ENCODE data around the gene IL17B.

IL17B gene

DNA sequence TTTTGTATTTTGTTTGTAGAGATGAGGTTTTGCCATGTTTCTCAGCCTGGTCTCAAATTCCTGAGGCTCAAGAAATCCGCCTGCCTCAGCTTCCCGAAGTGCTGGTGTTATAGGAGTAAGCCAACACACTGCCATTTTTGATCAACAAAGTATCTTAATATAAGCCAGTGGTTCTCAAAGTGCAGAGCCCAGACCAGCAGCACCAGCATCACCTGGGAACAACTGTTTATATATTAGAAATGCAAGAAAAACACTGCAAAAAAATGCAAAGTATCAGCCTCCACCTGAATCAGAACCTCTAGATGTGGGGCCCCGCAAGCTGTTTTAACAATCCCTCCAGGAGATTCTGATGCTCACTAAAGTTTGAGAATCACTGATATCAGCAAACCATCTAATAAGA is 6.2 kb downstream of the IL17B start:
- no peak overlapping the region for H3K9ac ChIP-seq (ENCODE audit: low read length)
- H3K4ac ChIP-seq (ENCODE audit: low read depth, low read length): no peak overlapping the region
- H3K4me3 ChIP-seq (ENCODE audit: low read depth, low read length): no peak overlapping the region
- H3K36me3 ChIP-seq (ENCODE audit: control insufficient read depth in 1 of 2, insufficient read depth in 2 of 2, low read length in 2 of 2): no peaks in the 10 kb centered on the region
- no peak overlapping the region for H3K27ac ChIP-seq (ENCODE audit: low read depth, low read length)
- no peaks in the 10 kb centered on the region for H3K27me3 ChIP-seq (ENCODE audit: insufficient read depth, low read length)
- no peak overlapping the region for H4K8ac ChIP-seq (ENCODE audit: low read depth, low read length)
- peaks cover 3% of the 10 kb centered on the region for H3K9me3 ChIP-seq (ENCODE audit: insufficient read depth, low read depth, low read length)
- H2BK5ac ChIP-seq (ENCODE audit: low read depth, low read length, poor library complexity): no peak overlapping the region
- H3K14ac ChIP-seq (ENCODE audit: low read length): no peak overlapping the region
- H4K91ac ChIP-seq (ENCODE audit: low read depth, low read length): no peak overlapping the region
- H3K23ac ChIP-seq (ENCODE audit: low read length): no peak overlapping the region
- H3K79me2 ChIP-seq (ENCODE audit: control insufficient read depth, insufficient read depth, low read length, poor library complexity): no peaks in the 10 kb centered on the region
- no peak overlapping the region for H4K12ac ChIP-seq (ENCODE audit: low read depth, low read length)
- no CpG with 5 or more reads among the region's 3 CpGs for WGBS (ENCODE audit: extremely low coverage, insufficient coverage, insufficient read length)
- no peak overlapping the region for H2BK12ac ChIP-seq (ENCODE audit: low read length)
- no peak overlapping the region for H2BK120ac ChIP-seq (ENCODE audit: insufficient read depth, low read length, poor library complexity)
- DNase-seq: peak; percentile 81 to 91
- no peak overlapping the region for H2AK5ac ChIP-seq (ENCODE audit: low read length)
- no peak overlapping the region for H3K18ac ChIP-seq (ENCODE audit: low read length)
- no peak overlapping the region for H2AFZ ChIP-seq (ENCODE audit: insufficient read depth, low read length, poor library complexity)
- H3K79me1 ChIP-seq (ENCODE audit: low read length): no peaks in the 10 kb centered on the region
- H3K4me2 ChIP-seq (ENCODE audit: low read length): no peak overlapping the region
- H3K4me1 ChIP-seq (ENCODE audit: control insufficient read depth in 1 of 2, insufficient read depth in 2 of 2, low read length in 2 of 2): peaks cover 0 to 2% of the 10 kb centered on the region in 2 experiments

GRCh38 chr5:149372076-149372795 is 6.9 kb downstream of the IL17B start:
- Histone ChIP-seq H2BK5ac (ENCODE audit: low read depth, low read length, poor library complexity) (no peak overlapping the region), H3K4me2 (ENCODE audit: low read length) (no peak overlapping the region), H3K4ac (ENCODE audit: low read depth, low read length) (no peak overlapping the region), H3K79me2 (ENCODE audit: control insufficient read depth, insufficient read depth, low read length, poor library complexity) (no peaks in the 10 kb centered on the region), H4K12ac (ENCODE audit: low read depth, low read length) (no peak overlapping the region), H3K27ac (ENCODE audit: low read depth, low read length) (no peak overlapping the region), H3K14ac (ENCODE audit: low read length) (no peak overlapping the region), H3K4me3 (ENCODE audit: low read depth, low read length) (no peak overlapping the region), H3K9me3 (ENCODE audit: insufficient read depth, low read depth, low read length) (peaks cover 2% of the 10 kb centered on the region), H2AFZ (ENCODE audit: insufficient read depth, low read length, poor library complexity) (no peak overlapping the region), H3K23ac (ENCODE audit: low read length) (no peak overlapping the region), H3K79me1 (ENCODE audit: low read length) (no peaks in the 10 kb centered on the region), H3K18ac (ENCODE audit: low read length) (no peak overlapping the region), H2AK5ac (ENCODE audit: low read length) (no peak overlapping the region), H4K91ac (ENCODE audit: low read depth, low read length) (no peak overlapping the region), H2BK12ac (ENCODE audit: low read length) (no peak overlapping the region), H3K4me1 (ENCODE audit: control insufficient read depth in 1 of 2, insufficient read depth in 2 of 2, low read length in 2 of 2) (peaks cover 3 to 5% of the 10 kb centered on the region in 2 experiments), H2BK120ac (ENCODE audit: insufficient read depth, low read length, poor library complexity) (no peak overlapping the region), H3K36me3 (ENCODE audit: control insufficient read depth in 1 of 2, insufficient read depth in 2 of 2, low read length in 2 of 2) (no peaks in the 10 kb centered on the region), H4K8ac (ENCODE audit: low read depth, low read length) (no peak overlapping the region), H3K9ac (ENCODE audit: low read length) (no peak overlapping the region), H3K27me3 (ENCODE audit: insufficient read depth, low read length) (no peaks in the 10 kb centered on the region)
- WGBS (ENCODE audit: extremely low coverage, insufficient coverage, insufficient read length): no CpG with 5 or more reads among the region's 4 CpGs
- DNase-seq: no peak

DNA sequence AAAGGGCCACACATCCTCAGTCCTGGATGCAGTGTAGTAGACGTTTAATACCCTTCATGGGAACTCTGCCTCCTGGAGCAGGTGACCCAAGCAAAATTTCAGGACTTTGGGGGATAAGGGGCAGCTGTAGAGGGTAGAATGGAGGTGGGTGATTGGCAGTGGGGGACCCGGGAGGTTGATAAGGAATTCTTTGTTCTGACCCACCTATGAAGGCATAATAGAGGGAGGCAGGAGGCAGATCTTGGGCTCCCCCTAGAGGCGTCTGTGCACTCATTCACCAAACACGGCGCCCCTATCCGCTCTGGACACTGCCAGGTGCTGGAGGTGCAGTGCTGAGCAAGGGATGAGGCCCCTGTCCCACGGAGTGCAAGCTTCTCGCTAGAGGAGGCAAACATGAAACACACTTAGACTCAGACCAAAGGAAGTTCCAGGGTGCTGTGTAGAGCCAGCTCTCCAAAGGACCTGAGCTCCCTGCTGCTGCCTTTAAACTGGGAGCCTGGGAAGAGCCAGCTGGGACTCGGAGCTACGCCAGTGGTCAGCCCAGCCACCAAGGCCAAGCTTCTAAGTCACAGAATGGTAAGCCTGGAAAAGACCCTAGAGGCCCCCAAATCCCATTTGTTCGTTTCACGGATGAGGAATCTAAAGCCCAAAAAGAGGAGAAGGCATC is 7.7 kb downstream of the IL17B start:
- no peak overlapping the region for H3K27ac ChIP-seq (ENCODE audit: low read depth, low read length)
- no peaks in the 10 kb centered on the region for H3K9me3 ChIP-seq (ENCODE audit: insufficient read depth, low read depth, low read length)
- H3K18ac ChIP-seq (ENCODE audit: low read length): no peak overlapping the region
- no peak overlapping the region for H3K14ac ChIP-seq (ENCODE audit: low read length)
- DNase-seq: peak; percentile 67 to 83
- no peak overlapping the region for H3K4me2 ChIP-seq (ENCODE audit: low read length)
- no peak overlapping the region for H4K12ac ChIP-seq (ENCODE audit: low read depth, low read length)
- no peaks in the 10 kb centered on the region for H3K79me1 ChIP-seq (ENCODE audit: low read length)
- no peak overlapping the region for H2BK5ac ChIP-seq (ENCODE audit: low read depth, low read length, poor library complexity)
- H3K9ac ChIP-seq (ENCODE audit: low read length): no peak overlapping the region
- no peak overlapping the region for H2AK5ac ChIP-seq (ENCODE audit: low read length)
- no peaks in the 10 kb centered on the region for H3K27me3 ChIP-seq (ENCODE audit: insufficient read depth, low read length)
- no peak overlapping the region for H2BK12ac ChIP-seq (ENCODE audit: low read length)
- no CpG with 5 or more reads among the region's 12 CpGs for WGBS (ENCODE audit: extremely low coverage, insufficient coverage, insufficient read length)
- H3K23ac ChIP-seq (ENCODE audit: low read length): no peak overlapping the region
- no peak overlapping the region for H4K91ac ChIP-seq (ENCODE audit: low read depth, low read length)
- no peaks in the 10 kb centered on the region for H3K79me2 ChIP-seq (ENCODE audit: control insufficient read depth, insufficient read depth, low read length, poor library complexity)
- peaks cover 3 to 5% of the 10 kb centered on the region in 2 experiments for H3K4me1 ChIP-seq (ENCODE audit: control insufficient read depth in 1 of 2, insufficient read depth in 2 of 2, low read length in 2 of 2)
- no peak overlapping the region for H2AFZ ChIP-seq (ENCODE audit: insufficient read depth, low read length, poor library complexity)
- H3K4ac ChIP-seq (ENCODE audit: low read depth, low read length): no peak overlapping the region
- no peak overlapping the region for H4K8ac ChIP-seq (ENCODE audit: low read depth, low read length)
- no peak overlapping the region for H3K4me3 ChIP-seq (ENCODE audit: low read depth, low read length)
- H2BK120ac ChIP-seq (ENCODE audit: insufficient read depth, low read length, poor library complexity): no peak overlapping the region
- H3K36me3 ChIP-seq (ENCODE audit: control insufficient read depth in 1 of 2, insufficient read depth in 2 of 2, low read length in 2 of 2): no peaks in the 10 kb centered on the region

DNA sequence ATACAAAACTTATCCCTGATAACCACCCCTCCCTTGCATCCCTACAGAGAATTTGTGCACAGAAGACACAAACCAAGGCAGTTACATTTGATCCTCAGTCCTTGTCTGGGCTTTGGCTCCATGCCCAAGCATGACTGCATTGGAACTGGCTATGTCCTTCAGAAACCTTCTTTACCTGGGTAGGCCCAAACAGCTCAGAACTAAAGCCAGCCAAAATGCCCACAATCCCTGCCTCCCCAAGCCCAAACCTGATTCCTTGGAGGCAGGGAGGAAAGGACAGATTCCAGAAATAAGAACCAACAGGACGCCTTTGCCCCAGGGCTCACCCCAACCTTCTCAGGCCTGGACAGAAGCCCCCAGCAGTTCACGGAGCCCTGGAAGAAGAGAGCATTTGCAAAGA is 8.2 kb downstream of the IL17B start:
- DNase-seq: no peak
- Histone ChIP-seq H3K23ac (ENCODE audit: low read length) (no peak overlapping the region), H2BK120ac (ENCODE audit: insufficient read depth, low read length, poor library complexity) (no peak overlapping the region), H3K4me1 (ENCODE audit: control insufficient read depth in 1 of 2, insufficient read depth in 2 of 2, low read length in 2 of 2) (peaks cover 3 to 5% of the 10 kb centered on the region in 2 experiments), H3K79me2 (ENCODE audit: control insufficient read depth, insufficient read depth, low read length, poor library complexity) (no peaks in the 10 kb centered on the region), H3K4me2 (ENCODE audit: low read length) (no peak overlapping the region), H3K4ac (ENCODE audit: low read depth, low read length) (no peak overlapping the region), H3K79me1 (ENCODE audit: low read length) (no peaks in the 10 kb centered on the region), H3K18ac (ENCODE audit: low read length) (no peak overlapping the region), H2AFZ (ENCODE audit: insufficient read depth, low read length, poor library complexity) (no peak overlapping the region), H4K8ac (ENCODE audit: low read depth, low read length) (no peak overlapping the region), H3K4me3 (ENCODE audit: low read depth, low read length) (no peak overlapping the region), H3K9ac (ENCODE audit: low read length) (no peak overlapping the region), H3K9me3 (ENCODE audit: insufficient read depth, low read depth, low read length) (no peaks in the 10 kb centered on the region), H4K12ac (ENCODE audit: low read depth, low read length) (no peak overlapping the region), H2AK5ac (ENCODE audit: low read length) (no peak overlapping the region), H2BK12ac (ENCODE audit: low read length) (no peak overlapping the region), H3K14ac (ENCODE audit: low read length) (no peak overlapping the region), H3K27me3 (ENCODE audit: insufficient read depth, low read length) (no peaks in the 10 kb centered on the region), H2BK5ac (ENCODE audit: low read depth, low read length, poor library complexity) (no peak overlapping the region), H4K91ac (ENCODE audit: low read depth, low read length) (no peak overlapping the region), H3K27ac (ENCODE audit: low read depth, low read length) (no peak overlapping the region), H3K36me3 (ENCODE audit: control insufficient read depth in 1 of 2, insufficient read depth in 2 of 2, low read length in 2 of 2) (no peaks in the 10 kb centered on the region)
- WGBS (ENCODE audit: extremely low coverage, insufficient coverage, insufficient read length): no CpG with 5 or more reads among the region's 2 CpGs

All from trophoblast cell (in vitro differentiated cells and primary cell).